ENCODE measurements around the gene RPL26.

Gene RPL26

GRCh38 chr17:8368193-8368592 lies 14.8 kb downstream of the RPL26 start:
- H3K79me2 ChIP-seq (ENCODE audit: low read length), result no peaks in the 10 kb centered on the region
- TF ChIP-seq EZH2phosphoT487 (IDR thresholded peaks at IDR 0.05; ENCODE audit: low read depth), result no peak
- no peak for TF ChIP-seq CTCF (IDR thresholded peaks at IDR 0.05; ENCODE audit: low read depth, low read length)
- H3K36me3 ChIP-seq (replicated peaks; ENCODE audit: low read depth, low read length), result no peaks in the 10 kb centered on the region
- no peak overlapping the region for H2AFZ ChIP-seq (ENCODE audit: low read depth, low read length)
- H3K9ac ChIP-seq (ENCODE audit: low read length), result no peak overlapping the region
- no peak overlapping the region for H3K4me2 ChIP-seq (ENCODE audit: low read length)
- H3K4me3 ChIP-seq (ENCODE audit: low read length), result no peak overlapping the region
- H3K9me3 ChIP-seq (ENCODE audit: insufficient read depth, low read length), result no peaks in the 10 kb centered on the region
- no peaks in the 10 kb centered on the region for H4K20me1 ChIP-seq (ENCODE audit: insufficient read depth, low read length)
- no peak overlapping the region for H3K27ac ChIP-seq (ENCODE audit: low read length)
- H3K27me3 ChIP-seq (ENCODE audit: low read depth, low read length), result no peaks in the 10 kb centered on the region
- H3K4me1 ChIP-seq (ENCODE audit: low read length), result no peaks in the 10 kb centered on the region

GRCh38 chr17:8366231-8366630 lies 16.8 kb downstream of the RPL26 start:
- Histone ChIP-seq H3K4me1 (ENCODE audit: low read length) (no peaks in the 10 kb centered on the region), H3K79me2 (ENCODE audit: low read length) (no peaks in the 10 kb centered on the region), H3K9ac (ENCODE audit: low read length) (no peak overlapping the region), H3K4me3 (ENCODE audit: low read length) (no peak overlapping the region), H2AFZ (ENCODE audit: low read depth, low read length) (no peak overlapping the region), H3K27ac (ENCODE audit: low read length) (no peak overlapping the region), H3K4me2 (ENCODE audit: low read length) (no peak overlapping the region), H3K36me3 (replicated peaks; ENCODE audit: low read depth, low read length) (no peaks in the 10 kb centered on the region), H4K20me1 (ENCODE audit: insufficient read depth, low read length) (no peaks in the 10 kb centered on the region), H3K27me3 (ENCODE audit: low read depth, low read length) (no peaks in the 10 kb centered on the region), H3K9me3 (ENCODE audit: insufficient read depth, low read length) (no peaks in the 10 kb centered on the region)
- no peak for TF ChIP-seq EZH2phosphoT487 (IDR thresholded peaks at IDR 0.05; ENCODE audit: low read depth)
- no peak for TF ChIP-seq CTCF (IDR thresholded peaks at IDR 0.05; ENCODE audit: low read depth, low read length)

GRCh38 chr17:8365143-8365542 lies 17.9 kb downstream of the RPL26 start:
- H3K36me3 ChIP-seq (replicated peaks; ENCODE audit: low read depth, low read length), result no peaks in the 10 kb centered on the region
- no peaks in the 10 kb centered on the region for H3K9me3 ChIP-seq (ENCODE audit: insufficient read depth, low read length)
- H3K79me2 ChIP-seq (ENCODE audit: low read length), result no peaks in the 10 kb centered on the region
- H4K20me1 ChIP-seq (ENCODE audit: insufficient read depth, low read length), result no peaks in the 10 kb centered on the region
- H2AFZ ChIP-seq (ENCODE audit: low read depth, low read length), result no peak overlapping the region
- no peak overlapping the region for H3K4me3 ChIP-seq (ENCODE audit: low read length)
- H3K4me2 ChIP-seq (ENCODE audit: low read length), result no peak overlapping the region
- H3K9ac ChIP-seq (ENCODE audit: low read length), result no peak overlapping the region
- TF ChIP-seq EZH2phosphoT487 (IDR thresholded peaks at IDR 0.05; ENCODE audit: low read depth), result no peak
- no peak for TF ChIP-seq CTCF (IDR thresholded peaks at IDR 0.05; ENCODE audit: low read depth, low read length)
- H3K27me3 ChIP-seq (ENCODE audit: low read depth, low read length), result no peaks in the 10 kb centered on the region
- no peaks in the 10 kb centered on the region for H3K4me1 ChIP-seq (ENCODE audit: low read length)
- no peak overlapping the region for H3K27ac ChIP-seq (ENCODE audit: low read length)

- no peaks in the 10 kb centered on the region for H3K36me3 ChIP-seq (replicated peaks; ENCODE audit: low read depth, low read length)
- no peaks in the 10 kb centered on the region for H3K9me3 ChIP-seq (ENCODE audit: insufficient read depth, low read length)
- H3K27me3 ChIP-seq (ENCODE audit: low read depth, low read length), result no peaks in the 10 kb centered on the region
- H3K4me3 ChIP-seq (ENCODE audit: low read length), result no peak overlapping the region
- H3K4me2 ChIP-seq (ENCODE audit: low read length), result no peak overlapping the region
- no peak for TF ChIP-seq EZH2phosphoT487 (IDR thresholded peaks at IDR 0.05; ENCODE audit: low read depth)
- TF ChIP-seq CTCF (IDR thresholded peaks at IDR 0.05; ENCODE audit: low read depth, low read length), result no peak
- no peak overlapping the region for H3K9ac ChIP-seq (ENCODE audit: low read length)
- no peak overlapping the region for H3K27ac ChIP-seq (ENCODE audit: low read length)
- H4K20me1 ChIP-seq (ENCODE audit: insufficient read depth, low read length), result no peaks in the 10 kb centered on the region
- no peak overlapping the region for H2AFZ ChIP-seq (ENCODE audit: low read depth, low read length)
- no peaks in the 10 kb centered on the region for H3K4me1 ChIP-seq (ENCODE audit: low read length)
- no peaks in the 10 kb centered on the region for H3K79me2 ChIP-seq (ENCODE audit: low read length)
Measured at GRCh38 chr17:8362651-8363332, 20.2 kb downstream of the RPL26 start.

Data from OCI-LY3 (cell line).